T-cell (primary cell): ENCODE data around the gene RAB9B. TPM values are rescaled to one million over a fixed set of nuclear protein-coding genes. Genes with fewer than 3 reads are reported as not detected.

Experiments
- ATAC-seq, 4 experiments: fragments of 200-7000 bp in 3 of 4; fragments of 150-1000 bp in 1 of 4; cut with Tn5 transposase; replicated peaks in 1 of 4; 1 replicate in 3 of 4; 2 replicates in 1 of 4; pipeline ENCODE4 v1.10.0; 2021; ENCODE audit warnings: moderate library complexity in 3 of 4, mild to moderate bottlenecking in 2 of 4, moderate number of reproducible peaks in 1 of 4
- CTCF ChIA-PET, 2 donors: fragments of 300-600 bp; sonication (Branson Sonifier 250); formaldehyde crosslinking; loops; one replicate each; lab custom pipeline; 2022; ENCODE audit warnings: antibody characterized with exemption in 2 of 2; lab: Charles Lee
- POLR2A ChIA-PET, 2 donors: fragments of 300-600 bp; sonication (Branson Sonifier 250); formaldehyde crosslinking; loops; one replicate each; lab custom pipeline; 2022; ENCODE audit warnings: antibody characterized with exemption in 2 of 2; lab: Charles Lee
- DNase-seq, 35 experiments: peaks; one replicate each; pipeline versions ENCODE4 v3.0.0 to v3.0.0-alpha.2; 2013 to 2023
- H3K27ac ChIP-seq: one replicate; pipeline ENCODE4 v1.5.1; 2013; ENCODE audit warnings: low read length
- H3K27me3 ChIP-seq, 2 experiments: replicated peaks in 1 of 2; 1 replicate in 1 of 2; 2 replicates in 1 of 2; pipeline versions ENCODE4 v1.6.1 to v1.7.0; 2013; ENCODE audit warnings: low read length in 1 of 2, mixed read lengths in 1 of 2; ENCODE audit not compliant: control insufficient read depth in 2 of 2, insufficient read depth in 2 of 2; ENCODE audit errors: extremely low read depth in 1 of 2
- H3K36me3 ChIP-seq, 2 donors: 1 replicate in 1 of 2; 2 replicates in 1 of 2; pipeline versions ENCODE4 v1.6.1 to v1.7.0; 2013; ENCODE audit warnings: low read length in 1 of 2; ENCODE audit not compliant: control insufficient read depth in 2 of 2, insufficient read depth in 1 of 2; ENCODE audit errors: extremely low read depth in 1 of 2
- H3K4me1 ChIP-seq, 2 experiments: 1 replicate in 1 of 2; 2 replicates in 1 of 2; pipeline versions ENCODE4 v1.6.1 to v1.7.0; 2013; ENCODE audit warnings: low read length in 2 of 2, mixed read lengths in 1 of 2; ENCODE audit not compliant: insufficient read depth in 2 of 2, control insufficient read depth in 1 of 2; ENCODE audit errors: extremely low read depth in 1 of 2
- H3K4me3 ChIP-seq, 2 donors: 1 replicate in 1 of 2; 2 replicates in 1 of 2; pipeline versions ENCODE4 v1.5.1 to v1.7.0; 2013; ENCODE audit warnings: mild to moderate bottlenecking in 2 of 2, low read length in 1 of 2, moderate library complexity in 1 of 2; ENCODE audit not compliant: control insufficient read depth in 1 of 2; ENCODE audit errors: extremely low read depth in 1 of 2
- H3K9me3 ChIP-seq: 2 replicates; pipeline ENCODE4 v1.7.0; 2013
- H3K27ac Mint-ChIP-seq, 2 donors: one replicate each; pipeline ENCODE4 v1.8.0; 2020 to 2021; ENCODE audit warnings: mild to moderate bottlenecking in 2 of 2, mixed read lengths in 2 of 2
- H3K27me3 Mint-ChIP-seq, 2 donors: one replicate each; pipeline ENCODE4 v1.8.0; 2021 to 2022; ENCODE audit warnings: mixed read lengths in 2 of 2
- H3K36me3 Mint-ChIP-seq: one replicate; pipeline ENCODE4 v1.8.0; 2021; ENCODE audit warnings: mixed read lengths
- H3K4me1 Mint-ChIP-seq, 3 donors: one replicate each; pipeline ENCODE4 v1.8.0; 2020 to 2022; ENCODE audit warnings: mixed read lengths in 3 of 3, mild to moderate bottlenecking in 1 of 3
- H3K4me3 Mint-ChIP-seq, 3 donors: one replicate each; pipeline ENCODE4 v1.8.0; 2020 to 2022; ENCODE audit warnings: mild to moderate bottlenecking in 3 of 3, mixed read lengths in 3 of 3, moderate library complexity in 3 of 3
- H3K9me3 Mint-ChIP-seq, 3 donors: one replicate each; pipeline ENCODE4 v1.8.0; 2020 to 2022; ENCODE audit warnings: mixed read lengths in 3 of 3
- WGBS: methylation state at CpG from one replicate; pipeline ENCODE4 v1.1.5; 2013; ENCODE audit warnings: missing lambda C conversion rate; ENCODE audit not compliant: insufficient coverage; 5-methylcytosine and 5-hydroxymethylcytosine counted together
- total RNA-seq, 35 experiments: library from RNA in 6 of 35; stranded (reverse) in 6 of 35; fragments of 120-200 nt in 1 of 35; gene quantifications; one replicate each; pipeline versions ENCODE4 v1.2.1 to v1.2.4 and lab custom pipeline; 2013 to 2026

RAB9B gene
- total RNA-seq, 5 donors from 2014 or later (not counting 1 experiment from before 2014, with no cell fraction given): 0.15 to 0.41 (median 0.20) TPM

- Mint-ChIP-seq H3K4me1 (no peaks in the 10 kb centered on the region), H3K4me3 (no peak overlapping the region), H3K9me3 (no peaks in the 10 kb centered on the region), H3K27me3 (peaks cover 0 to 44% of the 10 kb centered on the region in 2 donors), H3K27ac (no peak overlapping the region), H3K36me3 (no peaks in the 10 kb centered on the region)
- WGBS: no CpG with 5 or more reads among the region's 4 CpGs
- DNase-seq (no peak), ATAC-seq (no peak)
- no peak overlapping the region for H3K27ac ChIP-seq
- no peaks in the 10 kb centered on the region for H3K36me3 ChIP-seq
- H3K27me3 ChIP-seq: no peaks in the 10 kb centered on the region
- ChIA-PET CTCF (no interaction called here), POLR2A (no interaction called here)
- no peaks in the 10 kb centered on the region for H3K9me3 ChIP-seq
- H3K4me3 ChIP-seq: no peak overlapping the region
- H3K4me1 ChIP-seq: no peaks in the 10 kb centered on the region
These were observed 40.8 kb downstream of the RAB9B start for GRCh38 chrX:103791228-103791627.

DNA sequence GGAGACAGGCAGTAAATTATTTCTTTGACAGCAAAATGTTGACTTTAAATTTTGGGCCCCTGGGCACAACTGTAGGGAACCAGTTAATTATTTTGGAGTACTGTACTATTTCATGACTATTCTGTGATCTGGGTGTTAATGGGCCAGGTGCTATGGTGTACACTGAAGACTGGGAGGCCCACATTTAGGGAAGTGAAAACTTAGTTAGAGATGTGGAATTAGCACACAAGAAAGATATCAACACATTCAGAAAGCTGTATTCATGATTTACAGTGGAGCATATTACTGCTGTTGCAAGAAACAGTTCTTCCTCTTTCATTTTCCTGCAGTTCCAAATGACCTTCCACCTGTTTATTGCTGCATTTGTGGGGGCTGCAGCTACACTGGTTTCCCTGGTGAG is 43.1 kb downstream of the RAB9B start:
- Mint-ChIP-seq H3K9me3 (no peaks in the 10 kb centered on the region), H3K27ac (no peak overlapping the region), H3K27me3 (peaks cover 0 to 37% of the 10 kb centered on the region in 2 donors), H3K4me1 (no peaks in the 10 kb centered on the region), H3K4me3 (no peak overlapping the region), H3K36me3 (no peaks in the 10 kb centered on the region)
- Histone ChIP-seq H3K4me3 (no peak overlapping the region), H3K27me3 (no peaks in the 10 kb centered on the region), H3K9me3 (no peaks in the 10 kb centered on the region), H3K4me1 (no peaks in the 10 kb centered on the region), H3K36me3 (no peaks in the 10 kb centered on the region), H3K27ac (no peak overlapping the region)
- no peak for ATAC-seq
- ChIA-PET CTCF (no interaction called here), POLR2A (no interaction called here)
- DNase-seq: no peak

DNA sequence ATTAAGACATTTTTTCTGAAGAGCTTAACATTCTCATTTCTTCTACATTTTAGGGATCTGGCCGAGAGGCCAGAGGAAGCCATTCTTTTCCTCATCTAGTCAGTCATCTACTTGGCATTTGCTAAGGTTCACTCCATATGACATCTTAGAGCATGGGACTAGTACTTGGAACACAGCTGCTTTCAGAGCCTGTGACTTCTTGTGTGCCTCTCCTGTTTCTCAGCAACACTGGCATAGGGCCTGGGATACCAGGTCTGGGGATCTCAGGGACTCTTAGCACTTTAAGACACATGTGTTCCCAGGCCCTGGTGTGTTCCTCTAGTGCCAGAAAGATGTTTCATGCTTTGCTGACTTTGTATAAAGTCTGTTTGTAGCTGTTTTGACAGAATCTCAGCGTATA is 48.1 kb downstream of the RAB9B start:
- CTCF ChIA-PET: interaction anchor here in 1 of 2 donors (0.6 kb wide), 1 partner anchor 218 kb away, joined by 3 read pairs; no protein-coding TSS in a partner anchor
- Mint-ChIP-seq H3K27ac (no peak overlapping the region), H3K36me3 (no peaks in the 10 kb centered on the region), H3K4me3 (no peak overlapping the region), H3K27me3 (peaks cover 0 to 7% of the 10 kb centered on the region in 2 donors), H3K9me3 (no peaks in the 10 kb centered on the region), H3K4me1 (no peaks in the 10 kb centered on the region)
- H3K27ac ChIP-seq: no peak overlapping the region
- no peaks in the 10 kb centered on the region for H3K4me1 ChIP-seq
- DNase-seq (no peak), ATAC-seq (no peak)
- H3K27me3 ChIP-seq: no peaks in the 10 kb centered on the region
- no peaks in the 10 kb centered on the region for H3K9me3 ChIP-seq
- no CpG with 5 or more reads among the region's 2 CpGs for WGBS
- H3K4me3 ChIP-seq: no peak overlapping the region
- H3K36me3 ChIP-seq: no peaks in the 10 kb centered on the region
- POLR2A ChIA-PET: no interaction called here

- Mint-ChIP-seq H3K36me3 (no peaks in the 10 kb centered on the region), H3K27me3 (peaks cover 0 to 6% of the 10 kb centered on the region in 2 donors), H3K9me3 (no peaks in the 10 kb centered on the region), H3K4me1 (no peaks in the 10 kb centered on the region), H3K4me3 (no peak overlapping the region), H3K27ac (no peak overlapping the region)
- H3K4me3 ChIP-seq: no peak overlapping the region
- ChIA-PET CTCF (no interaction called here), POLR2A (no interaction called here)
- whole genome bisulfite sequencing: no CpG with 5 or more reads among the region's 3 CpGs
- H3K27ac ChIP-seq: no peak overlapping the region
- H3K4me1 ChIP-seq: no peaks in the 10 kb centered on the region
- H3K36me3 ChIP-seq: no peaks in the 10 kb centered on the region
- ATAC-seq (no peak), DNase-seq (no peak)
- no peaks in the 10 kb centered on the region for H3K9me3 ChIP-seq
- no peaks in the 10 kb centered on the region for H3K27me3 ChIP-seq
These were observed 48.9 kb downstream of the RAB9B start for GRCh38 chrX:103783196-103783595.

DNA sequence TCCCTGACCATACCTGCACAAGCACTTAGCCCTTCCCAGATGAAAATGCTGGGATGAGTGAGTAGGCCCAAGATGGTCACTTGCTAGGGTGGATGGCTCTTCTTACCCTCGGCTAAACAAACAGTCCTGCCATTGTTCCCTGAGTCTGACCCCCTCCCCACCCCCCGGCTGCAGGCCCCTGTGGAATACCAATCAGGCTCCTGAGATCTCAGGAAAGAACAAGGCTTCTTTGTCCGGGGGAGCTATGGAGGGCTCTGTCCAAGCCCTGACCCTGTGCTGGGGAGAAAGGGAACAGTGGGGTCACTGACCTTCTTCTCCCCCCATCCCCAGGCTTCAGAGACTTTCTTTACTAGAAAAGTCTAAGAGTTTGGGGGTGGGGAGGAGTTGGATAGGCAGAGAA is 49.4 kb downstream of the RAB9B start:
- Mint-ChIP-seq H3K27me3 (peaks cover 0 to 10% of the 10 kb centered on the region in 2 donors), H3K4me3 (no peak overlapping the region), H3K36me3 (no peaks in the 10 kb centered on the region), H3K27ac (no peak overlapping the region), H3K9me3 (no peaks in the 10 kb centered on the region), H3K4me1 (no peaks in the 10 kb centered on the region)
- ChIA-PET POLR2A (no interaction called here), CTCF (no interaction called here)
- H3K9me3 ChIP-seq: no peaks in the 10 kb centered on the region
- no peaks in the 10 kb centered on the region for H3K27me3 ChIP-seq
- no peak for ATAC-seq
- H3K36me3 ChIP-seq: no peaks in the 10 kb centered on the region
- H3K4me1 ChIP-seq: no peaks in the 10 kb centered on the region
- H3K4me3 ChIP-seq: no peak overlapping the region
- WGBS: no CpG with 5 or more reads among the region's 3 CpGs
- no peak overlapping the region for H3K27ac ChIP-seq
- no peak for DNase-seq

- no peaks in the 10 kb centered on the region for H3K9me3 ChIP-seq
- no peaks in the 10 kb centered on the region for H3K4me1 Mint-ChIP-seq
- ATAC-seq: no peak
- peaks cover 0 to 11% of the 10 kb centered on the region in 2 donors for H3K27me3 Mint-ChIP-seq
- no peak overlapping the region for H3K4me3 Mint-ChIP-seq
- CTCF ChIA-PET: no interaction called here
- H3K27ac ChIP-seq: no peak overlapping the region
- H3K9me3 Mint-ChIP-seq: no peaks in the 10 kb centered on the region
- DNase-seq: no peak
- H3K4me1 ChIP-seq: no peaks in the 10 kb centered on the region
- H3K27ac Mint-ChIP-seq: no peak overlapping the region
- H3K4me3 ChIP-seq: no peak overlapping the region
- no peaks in the 10 kb centered on the region for H3K36me3 ChIP-seq
- no CpG with 5 or more reads among the region's 1 CpG for WGBS
- POLR2A ChIA-PET: no interaction called here
- no peaks in the 10 kb centered on the region for H3K36me3 Mint-ChIP-seq
- no peaks in the 10 kb centered on the region for H3K27me3 ChIP-seq
These were observed 50.4 kb downstream of the RAB9B start for GRCh38 chrX:103781706-103782105.

DNA sequence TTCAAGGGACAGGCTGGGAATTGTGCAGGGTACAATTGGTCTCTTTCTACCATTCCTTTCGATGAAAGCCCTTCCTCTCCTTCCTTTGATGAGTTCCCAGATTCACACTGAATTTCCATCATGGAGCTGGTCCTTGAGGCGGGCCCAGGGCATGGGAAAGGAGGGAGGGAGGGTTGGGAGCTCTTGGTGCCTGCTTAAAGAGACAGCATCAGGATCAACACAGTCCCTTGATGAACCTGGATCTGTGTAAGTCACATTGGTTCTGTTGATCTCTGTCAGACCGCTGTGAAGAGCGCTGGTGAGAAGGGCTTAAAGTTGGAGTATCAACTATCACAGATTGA is 51.0 kb downstream of the RAB9B start:
- ATAC-seq (no peak), DNase-seq (no peak)
- ChIA-PET POLR2A (no interaction called here), CTCF (no interaction called here)
- no peak overlapping the region for H3K4me3 Mint-ChIP-seq
- H3K4me1 Mint-ChIP-seq: no peaks in the 10 kb centered on the region
- H3K36me3 Mint-ChIP-seq: no peaks in the 10 kb centered on the region
- no CpG with 5 or more reads among the region's 4 CpGs for WGBS
- peaks cover 0 to 11% of the 10 kb centered on the region in 2 donors for H3K27me3 Mint-ChIP-seq
- Histone ChIP-seq H3K27me3 (no peaks in the 10 kb centered on the region), H3K9me3 (no peaks in the 10 kb centered on the region), H3K4me3 (no peak overlapping the region), H3K27ac (no peak overlapping the region), H3K4me1 (no peaks in the 10 kb centered on the region), H3K36me3 (no peaks in the 10 kb centered on the region)
- no peaks in the 10 kb centered on the region for H3K9me3 Mint-ChIP-seq
- H3K27ac Mint-ChIP-seq: no peak overlapping the region
